GM19463 (cell line): Measurements from ENCODE around the gene ITIH5.

ENCODE experiments used
- ATAC-seq: cut with Tn5 transposase; IDR thresholded peaks from one replicate; pipeline ENCODE4 v1.9.1; 2021; ENCODE audit warnings: mild to moderate bottlenecking, moderate library complexity; ENCODE audit not compliant: unreplicated experiment

Gene ITIH5

GRCh38 chr10:7526017-7526400 is 140.8 kb downstream of the ITIH5 start:
- ATAC-seq = no peak

- ATAC-seq = peak; percentile 53
These were observed 141.3 kb downstream of the ITIH5 start for GRCh38 chr10:7525314-7526016.

GRCh38 chr10:7523656-7524055 is 143.1 kb downstream of the ITIH5 start:
- ATAC-seq = no peak

GRCh38 chr10:7520507-7521485 is 146.0 kb downstream of the ITIH5 start:
- ATAC-seq = peak; percentile 90

- ATAC-seq = no peak
These were observed 147.4 kb downstream of the ITIH5 start for GRCh38 chr10:7519351-7519750.

- no peak for ATAC-seq
These were observed 148.1 kb downstream of the ITIH5 start for GRCh38 chr10:7518693-7519092.

- ATAC-seq = no peak
These were observed 151.3 kb downstream of the ITIH5 start for GRCh38 chr10:7515439-7515838.

GRCh38 chr10:7513936-7514335 is 152.8 kb downstream of the ITIH5 start:
- no peak for ATAC-seq

GRCh38 chr10:7513455-7513854 is 153.3 kb downstream of the ITIH5 start:
- ATAC-seq = no peak

GRCh38 chr10:7512487-7512886 is 154.3 kb downstream of the ITIH5 start:
- no peak for ATAC-seq

- ATAC-seq = no peak
These were observed 155.2 kb downstream of the ITIH5 start for GRCh38 chr10:7511612-7512011.
